MM.1S (cell line): ENCODE results near the gene TCF12.

Experiments used
- DNase-seq: peaks from one replicate; pipeline ENCODE4 v3.0.0-alpha.2; 2015
- H2AFZ ChIP-seq: fragments of 300-600 bp; sonication (generic); 2 replicates; pipeline ENCODE4 v1.6.0; 2016; ENCODE audit warnings: antibody characterized with exemption, low read length
- H3F3A ChIP-seq: fragments of 300-600 bp; sonication (generic); 2 replicates; pipeline ENCODE4 v1.6.1; 2016; ENCODE audit warnings: mild to moderate bottlenecking, antibody characterized with exemption, low read length, moderate library complexity, mixed read lengths; ENCODE audit not compliant: insufficient read depth
- H3K27ac ChIP-seq: fragments of 300-600 bp; sonication (generic); 2 replicates; pipeline ENCODE4 v1.5.1; 2016; ENCODE audit warnings: mild to moderate bottlenecking, low read length
- H3K27me3 ChIP-seq: fragments of 300-600 bp; sonication (generic); replicated peaks from 2 replicates; pipeline ENCODE4 v1.6.0; 2016; ENCODE audit warnings: low read length; ENCODE audit not compliant: insufficient read depth
- H3K36me3 ChIP-seq: fragments of 300-600 bp; sonication (generic); replicated peaks from 2 replicates; pipeline ENCODE4 v1.6.1; 2016; ENCODE audit warnings: mild to moderate bottlenecking, low read length, mixed read lengths; ENCODE audit not compliant: insufficient read depth
- H3K4me1 ChIP-seq: fragments of 300-600 bp; sonication (generic); 2 replicates; pipeline ENCODE4 v1.6.1; 2016; ENCODE audit warnings: low read length, mixed read lengths
- H3K4me2 ChIP-seq: fragments of 300-600 bp; sonication (generic); 2 replicates; pipeline ENCODE4 v1.6.0; 2016; ENCODE audit warnings: low read depth, low read length
- H3K4me3 ChIP-seq: fragments of 300-600 bp; sonication (generic); 2 replicates; pipeline ENCODE4 v1.5.1; 2016; ENCODE audit warnings: low read length, mixed read lengths
- H3K79me2 ChIP-seq: fragments of 300-600 bp; sonication (generic); 2 replicates; pipeline ENCODE4 v1.6.1; 2016; ENCODE audit warnings: mixed run types, low read length, mixed read lengths
- H3K9ac ChIP-seq: fragments of 300-600 bp; sonication (generic); 2 replicates; pipeline ENCODE4 v1.6.1; 2016; ENCODE audit warnings: low read length, mixed read lengths
- H3K9me2 ChIP-seq: fragments of 300-600 bp; sonication (generic); replicated peaks from 2 replicates; pipeline ENCODE4 v1.6.1; 2016; ENCODE audit warnings: mild to moderate bottlenecking, low read length, mixed read lengths; ENCODE audit not compliant: insufficient read depth
- H3K9me3 ChIP-seq: fragments of 300-600 bp; sonication (generic); replicated peaks from 2 replicates; pipeline ENCODE4 v1.6.1; 2016; ENCODE audit warnings: mild to moderate bottlenecking, low read length, mixed read lengths; ENCODE audit not compliant: insufficient read depth
- H4K20me1 ChIP-seq: fragments of 300-600 bp; sonication (generic); 2 replicates; pipeline ENCODE4 v1.6.1; 2016; ENCODE audit warnings: mild to moderate bottlenecking, low read length, moderate library complexity, mixed read lengths; ENCODE audit not compliant: insufficient read depth
- CTCF ChIP-seq: fragments of 300-600 bp; sonication (generic); IDR thresholded peaks from 2 replicates; pipeline ENCODE4 v1.5.1; 2016; ENCODE audit warnings: antibody characterized with exemption, low read length, mixed read lengths
- EZH2 ChIP-seq: fragments of 300-600 bp; sonication (generic); optimal IDR thresholded peaks from 2 replicates; pipeline ENCODE3; 2017; ENCODE audit warnings: low read depth, mild to moderate bottlenecking, antibody characterized with exemption, low read length, mixed read lengths
- EZH2phosphoT487 ChIP-seq: fragments of 300-600 bp; sonication (generic); IDR thresholded peaks from 2 replicates; pipeline ENCODE4 v1.6.1; 2018; ENCODE audit warnings: antibody characterized with exemption, low read length

The TCF12 gene

GRCh38 chr15:56969265-56969895, 50.9 kb downstream of the TCF12 start:
- DNase-seq: no peak
- H3F3A ChIP-seq: no peaks in the 10 kb centered on the region
- no peak overlapping the region for H3K4me3 ChIP-seq
- peaks cover 41% of the 10 kb centered on the region for H3K79me2 ChIP-seq
- H3K9me3 ChIP-seq: no peaks in the 10 kb centered on the region
- no peaks in the 10 kb centered on the region for H3K36me3 ChIP-seq
- no peak overlapping the region for H3K27ac ChIP-seq
- H3K27me3 ChIP-seq: no peaks in the 10 kb centered on the region
- TF ChIP-seq EZH2 (no peak), EZH2phosphoT487 (no peak), CTCF (no peak)
- H3K9ac ChIP-seq: no peak overlapping the region
- no peaks in the 10 kb centered on the region for H3K4me1 ChIP-seq
- H4K20me1 ChIP-seq: peaks cover 1% of the 10 kb centered on the region
- H2AFZ ChIP-seq: no peak overlapping the region
- H3K9me2 ChIP-seq: no peaks in the 10 kb centered on the region
- H3K4me2 ChIP-seq: no peak overlapping the region

DNA sequence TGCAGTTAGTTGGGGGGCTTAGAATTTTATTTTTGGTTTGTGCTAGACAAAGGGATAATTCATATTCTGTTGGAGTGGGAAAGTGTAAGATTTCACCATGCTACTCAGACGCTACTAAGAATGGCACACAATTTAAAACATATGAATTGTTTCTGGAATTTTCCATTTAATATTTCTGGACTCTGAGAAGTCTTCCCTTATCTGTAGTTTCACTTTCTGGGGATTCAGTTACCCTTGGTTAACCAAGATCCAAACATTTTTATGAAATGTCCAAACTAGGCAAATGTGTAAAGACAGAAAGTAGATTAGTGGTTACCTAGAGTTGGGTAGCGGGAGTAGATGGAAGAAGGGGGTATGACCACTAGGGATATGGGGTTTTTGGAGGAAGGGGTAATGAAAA, 53.1 kb downstream of the TCF12 start:
- Histone ChIP-seq H3K79me2 (peaks cover 26% of the 10 kb centered on the region), H3K36me3 (no peaks in the 10 kb centered on the region), H3K27ac (no peak overlapping the region), H4K20me1 (no peaks in the 10 kb centered on the region), H3K9ac (no peak overlapping the region), H3K4me1 (no peaks in the 10 kb centered on the region), H3K4me3 (no peak overlapping the region), H3K4me2 (no peak overlapping the region), H3F3A (no peaks in the 10 kb centered on the region), H3K9me3 (no peaks in the 10 kb centered on the region), H2AFZ (no peak overlapping the region), H3K9me2 (no peaks in the 10 kb centered on the region), H3K27me3 (no peaks in the 10 kb centered on the region)
- DNase-seq: no peak
- TF ChIP-seq EZH2phosphoT487: no peak
- no peak for TF ChIP-seq EZH2
- TF ChIP-seq CTCF: no peak

DNA sequence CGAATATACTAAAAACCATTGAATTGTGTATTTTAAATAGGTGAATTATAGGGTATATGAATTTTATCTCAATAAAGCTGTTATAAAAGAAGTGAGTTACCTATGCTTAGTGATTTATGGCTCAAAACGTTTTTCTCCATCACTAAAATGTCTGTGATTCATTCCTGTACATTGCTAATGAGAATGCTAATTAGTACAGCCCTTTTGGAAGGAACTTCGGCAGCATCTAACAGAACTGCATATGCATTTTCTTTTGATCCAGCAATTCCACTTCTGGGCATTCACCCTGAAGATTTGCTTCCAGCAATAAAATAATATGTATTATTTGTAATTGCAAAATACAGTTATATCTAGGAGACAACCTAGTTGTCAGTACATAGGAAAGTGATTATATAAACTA, 53.6 kb downstream of the TCF12 start:
- no peak overlapping the region for H3K27ac ChIP-seq
- H3K9me3 ChIP-seq: no peaks in the 10 kb centered on the region
- H4K20me1 ChIP-seq: no peaks in the 10 kb centered on the region
- H3K4me3 ChIP-seq: no peak overlapping the region
- TF ChIP-seq EZH2: no peak
- TF ChIP-seq CTCF: no peak
- no peak for TF ChIP-seq EZH2phosphoT487
- no peaks in the 10 kb centered on the region for H3F3A ChIP-seq
- H3K4me1 ChIP-seq: no peaks in the 10 kb centered on the region
- DNase-seq: no peak
- H3K9me2 ChIP-seq: no peaks in the 10 kb centered on the region
- H2AFZ ChIP-seq: no peak overlapping the region
- H3K79me2 ChIP-seq: peaks cover 23% of the 10 kb centered on the region
- H3K9ac ChIP-seq: no peak overlapping the region
- H3K36me3 ChIP-seq: no peaks in the 10 kb centered on the region
- no peaks in the 10 kb centered on the region for H3K27me3 ChIP-seq
- H3K4me2 ChIP-seq: no peak overlapping the region
